ENCODE results near the gene MICB.
A peak's percentile ranks its signal among the peaks of the same experiment; 100 is the strongest.

GRCh38 chr6:31476515-31477139 lies 21.3 kb upstream of the MICB start:
- peak in 2 of 3 experiments; percentile 21 to 23; a peak in 2 of 4 replicates for TF ChIP-seq CTCF (IDR thresholded peaks at IDR 0.05; ENCODE audit: control extremely low read depth in 1 of 3, insufficient read depth in 1 of 3, low read depth in 1 of 3, low read length in 3 of 3)
- no peak for TF ChIP-seq JUN (IDR thresholded peaks at IDR 0.05; ENCODE audit: low read depth, low read length)
- TF ChIP-seq TCF12 (IDR thresholded peaks at IDR 0.05; ENCODE audit: low read depth, low read length), result no peak
- no peak for TF ChIP-seq EGR1 (IDR thresholded peaks at IDR 0.05; ENCODE audit: borderline replicate concordance, low read depth, low read length)
- TF ChIP-seq POLR2A (IDR thresholded peaks at IDR 0.05; ENCODE audit: control extremely low read depth in 1 of 2, low read depth in 2 of 2, low read length in 2 of 2), result no peak
- TF ChIP-seq TEAD4 (IDR thresholded peaks at IDR 0.05; ENCODE audit: low read depth, low read length), result no peak
- no peak for TF ChIP-seq JUND (IDR thresholded peaks at IDR 0.05; ENCODE audit: low read length)
- TF ChIP-seq RAD21 (IDR thresholded peaks at IDR 0.05 in 1 of 2, conservative IDR thresholded peaks at IDR 0.05 in 1 of 2; ENCODE audit: low read depth in 2 of 2, low read length in 2 of 2), result 0 out of 4 replicates have a peak, but pooled peaks of 1 of the 2 experiments have one; percentile 19
- no peak for TF ChIP-seq SP4 (IDR thresholded peaks at IDR 0.05; ENCODE audit: low read length)
